CD4-positive, alpha-beta T cell (primary cell): Measurements from ENCODE around the gene PLEKHG4B. TPM values are rescaled to one million over a fixed set of nuclear protein-coding genes. Genes with fewer than 3 reads are reported as not detected.
"Not testable (repeated sequence)": the region's sequence is repeated elsewhere in the genome, so short reads cannot be mapped to it uniquely, and the experiment has no call there.

Experiments used
- ATAC-seq: fragments of 200-7000 bp; cut with Tn5 transposase; one replicate; pipeline ENCODE4 v1.10.0; 2022; ENCODE audit warnings: mild to moderate bottlenecking; ENCODE audit not compliant: poor library complexity
- CTCF ChIA-PET: fragments of 350-600 bp; sonication (Branson Sonifier 250); formaldehyde crosslinking; loops from one replicate; lab custom pipeline; 2021; ENCODE audit warnings: antibody characterized with exemption, inconsistent platforms; lab: Charles Lee
- POLR2A ChIA-PET: fragments of 350-600 bp; sonication (Branson Sonifier 250); formaldehyde crosslinking; loops from one replicate; lab custom pipeline; 2021; ENCODE audit warnings: antibody characterized with exemption, inconsistent platforms; lab: Charles Lee
- DNase-seq, 14 experiments: peaks; one replicate each; pipeline ENCODE4 v3.0.0-alpha.2; 2013 to 2020; ENCODE audit warnings: mixed read lengths in 2 of 14
- H3K27ac ChIP-seq, 2 donors: one replicate each; pipeline versions ENCODE4 v1.5.1 to v1.7.0; 2013; ENCODE audit warnings: low read length in 2 of 2, low read depth in 1 of 2, mild to moderate bottlenecking in 1 of 2
- H3K27me3 ChIP-seq, 2 experiments: 1 replicate in 1 of 2; 2 replicates in 1 of 2; pipeline versions ENCODE4 v1.6.1 to v1.7.0; 2013; ENCODE audit warnings: low read length in 2 of 2, control low read depth in 1 of 2, mild to moderate bottlenecking in 1 of 2, moderate library complexity in 1 of 2; ENCODE audit not compliant: insufficient read depth in 2 of 2, control insufficient read depth in 1 of 2
- H3K36me3 ChIP-seq: one replicate; pipeline ENCODE4 v1.6.1; 2013; ENCODE audit warnings: low read length, control low read depth; ENCODE audit not compliant: insufficient read depth
- H3K4me1 ChIP-seq: one replicate; pipeline ENCODE4 v1.6.1; 2013; ENCODE audit warnings: low read length, control low read depth; ENCODE audit not compliant: insufficient read depth
- H3K4me3 ChIP-seq: one replicate; pipeline ENCODE4 v1.5.1; 2013; ENCODE audit warnings: mild to moderate bottlenecking, low read length, moderate library complexity
- H3K9me3 ChIP-seq, 2 experiments: 1 replicate in 1 of 2; 2 replicates in 1 of 2; pipeline versions ENCODE4 v1.6.1 to v1.7.0; 2013; ENCODE audit warnings: low read length in 2 of 2, mild to moderate bottlenecking in 2 of 2, control low read depth in 1 of 2, moderate library complexity in 1 of 2; ENCODE audit not compliant: control insufficient read depth in 1 of 2, insufficient read depth in 1 of 2
- H3K27ac Mint-ChIP-seq: one replicate; pipeline ENCODE4 v1.8.0; 2020; ENCODE audit warnings: mixed read lengths
- H3K27me3 Mint-ChIP-seq: one replicate; pipeline ENCODE4 v1.8.0; 2021; ENCODE audit warnings: mixed read lengths
- H3K36me3 Mint-ChIP-seq: one replicate; pipeline ENCODE4 v1.8.0; 2021; ENCODE audit warnings: low read depth, mixed read lengths
- H3K4me1 Mint-ChIP-seq: one replicate; pipeline ENCODE4 v1.8.0; 2021; ENCODE audit warnings: low read depth, mixed read lengths
- H3K4me3 Mint-ChIP-seq: one replicate; pipeline ENCODE4 v1.8.0; 2020; ENCODE audit warnings: mild to moderate bottlenecking, mixed read lengths
- H3K9me3 Mint-ChIP-seq: one replicate; pipeline ENCODE4 v1.8.0; 2020; ENCODE audit warnings: mixed read lengths
- intact Hi-C, 2 experiments: fragments of 100-400 bp; cut with DNase I in 1 of 2; cut with micrococcal nuclease in 1 of 2; formaldehyde crosslinking; loops; one replicate each; pipeline versions ENCODE4 v1.15.1 to v1.9.0; 2023 to 2025; cut with DNase I, micrococcal nuclease
- total RNA-seq, 174 experiments: library from RNA in 2 of 174; stranded (reverse) in 2 of 174; gene quantifications; one replicate each; pipeline ENCODE4 v1.2.3 and lab custom pipeline; 2021 to 2026
- TF ChIP-seq, protein P1 (sequence below): fragments of 200-600 bp; IDR thresholded peaks from one replicate; pipeline ENCODE4 v1.8.0; 2022; ENCODE audit warnings: antibody characterized with exemption, mild to moderate bottlenecking

The PLEKHG4B gene
- total RNA-seq, 2 experiments from 2014 or later = 0.17 to 0.36 TPM

DNA sequence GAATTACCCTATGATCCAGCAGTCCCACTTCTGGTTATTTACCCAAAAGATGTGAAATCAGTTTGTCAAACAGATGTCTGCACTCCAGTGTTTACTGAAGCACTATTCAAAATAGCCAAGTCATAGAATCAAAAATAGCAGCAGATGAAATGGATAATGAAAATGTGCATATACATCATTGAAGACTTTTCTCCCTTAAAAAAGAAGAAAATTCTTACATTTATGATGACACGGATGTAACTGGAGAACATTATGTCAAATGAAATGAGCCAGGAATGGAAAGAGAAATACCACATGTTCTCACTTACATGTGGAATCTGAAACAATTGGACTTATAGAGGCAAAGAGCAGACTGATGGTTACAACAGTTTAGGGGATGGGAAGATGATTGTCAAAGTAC is 21.5 kb upstream of the PLEKHG4B start:
- Mint-ChIP-seq H3K27ac (no peak overlapping the region), H3K4me1 (no peaks in the 10 kb centered on the region)
- no peak overlapping the region for H3K4me3 ChIP-seq

DNA sequence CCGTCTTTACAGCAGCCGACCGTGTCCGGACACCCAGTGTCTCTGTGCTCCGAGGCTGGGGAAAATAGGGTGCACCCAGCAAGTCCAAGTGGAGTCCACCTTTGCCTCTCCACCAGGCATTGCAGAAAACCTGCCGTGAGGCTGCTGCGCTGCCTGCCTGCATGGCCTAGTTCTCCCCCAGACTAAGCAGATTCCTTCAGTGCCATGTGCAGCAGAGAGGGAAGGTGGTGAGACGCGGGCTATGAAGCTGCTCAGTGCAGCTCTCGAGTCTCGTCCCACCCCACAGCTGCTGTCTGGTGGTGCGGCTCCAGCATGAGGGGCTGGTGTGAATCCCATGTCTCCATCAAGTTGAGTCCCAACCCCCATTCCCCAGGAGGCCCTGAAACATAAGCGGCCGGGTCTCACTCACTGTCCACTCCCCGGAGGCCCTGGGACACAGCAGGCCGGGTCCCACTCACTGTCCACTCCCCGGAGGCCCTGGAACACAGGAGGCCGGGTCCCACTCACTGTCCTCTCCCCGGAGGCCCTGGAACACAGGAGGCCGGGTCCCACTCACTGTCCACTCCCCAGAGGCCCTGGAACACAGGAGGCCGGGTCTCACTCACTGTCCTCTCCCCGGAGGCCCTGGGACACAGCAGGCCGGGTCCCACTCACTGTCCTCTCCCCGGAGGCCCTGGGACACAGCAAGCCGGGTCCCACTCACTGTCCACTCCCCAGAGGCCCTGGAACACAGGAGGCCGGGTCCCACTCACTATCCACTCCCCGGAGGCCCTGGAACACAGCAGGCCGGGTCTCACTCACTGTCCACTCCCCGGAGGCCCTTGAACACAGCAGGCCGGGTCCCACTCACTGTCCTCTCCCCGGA is 19.4 kb upstream of the PLEKHG4B start:
- H3K4me1 ChIP-seq, H3K27me3 ChIP-seq, DNase-seq, H3K27ac Mint-ChIP-seq, H3K9me3 ChIP-seq, POLR2A ChIA-PET, H3K36me3 ChIP-seq, H3K27ac ChIP-seq, H3K9me3 Mint-ChIP-seq, CTCF ChIA-PET, intact Hi-C loops, H3K36me3 Mint-ChIP-seq, ATAC-seq, H3K4me1 Mint-ChIP-seq, H3K4me3 Mint-ChIP-seq, H3K4me3 ChIP-seq: not testable (repeated sequence)
- peaks cover 25% of the 10 kb centered on the region for H3K27me3 Mint-ChIP-seq

More for the DNA sequence above, 21.5 kb upstream of the PLEKHG4B start:
- H3K4me3 Mint-ChIP-seq = no peak overlapping the region
- Histone ChIP-seq H3K4me1 (no peaks in the 10 kb centered on the region), H3K9me3 (peaks cover 0 to 6% of the 10 kb centered on the region in 2 experiments), H3K27me3 (peaks cover 0 to 10% of the 10 kb centered on the region in 2 experiments), H3K36me3 (no peaks in the 10 kb centered on the region), H3K27ac (no peak overlapping the region)
- DNase-seq (no peak), ATAC-seq (no peak)
- H3K36me3 Mint-ChIP-seq = no peaks in the 10 kb centered on the region
- intact Hi-C loops = no loop called here
- TF ChIP-seq, protein P1, sequence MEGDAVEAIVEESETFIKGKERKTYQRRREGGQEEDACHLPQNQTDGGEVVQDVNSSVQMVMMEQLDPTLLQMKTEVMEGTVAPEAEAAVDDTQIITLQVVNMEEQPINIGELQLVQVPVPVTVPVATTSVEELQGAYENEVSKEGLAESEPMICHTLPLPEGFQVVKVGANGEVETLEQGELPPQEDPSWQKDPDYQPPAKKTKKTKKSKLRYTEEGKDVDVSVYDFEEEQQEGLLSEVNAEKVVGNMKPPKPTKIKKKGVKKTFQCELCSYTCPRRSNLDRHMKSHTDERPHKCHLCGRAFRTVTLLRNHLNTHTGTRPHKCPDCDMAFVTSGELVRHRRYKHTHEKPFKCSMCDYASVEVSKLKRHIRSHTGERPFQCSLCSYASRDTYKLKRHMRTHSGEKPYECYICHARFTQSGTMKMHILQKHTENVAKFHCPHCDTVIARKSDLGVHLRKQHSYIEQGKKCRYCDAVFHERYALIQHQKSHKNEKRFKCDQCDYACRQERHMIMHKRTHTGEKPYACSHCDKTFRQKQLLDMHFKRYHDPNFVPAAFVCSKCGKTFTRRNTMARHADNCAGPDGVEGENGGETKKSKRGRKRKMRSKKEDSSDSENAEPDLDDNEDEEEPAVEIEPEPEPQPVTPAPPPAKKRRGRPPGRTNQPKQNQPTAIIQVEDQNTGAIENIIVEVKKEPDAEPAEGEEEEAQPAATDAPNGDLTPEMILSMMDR = no peak
- H3K27me3 Mint-ChIP-seq = peaks cover 33% of the 10 kb centered on the region
- CTCF ChIA-PET = no interaction called here
- POLR2A ChIA-PET = no interaction called here
- no peaks in the 10 kb centered on the region for H3K9me3 Mint-ChIP-seq

DNA sequence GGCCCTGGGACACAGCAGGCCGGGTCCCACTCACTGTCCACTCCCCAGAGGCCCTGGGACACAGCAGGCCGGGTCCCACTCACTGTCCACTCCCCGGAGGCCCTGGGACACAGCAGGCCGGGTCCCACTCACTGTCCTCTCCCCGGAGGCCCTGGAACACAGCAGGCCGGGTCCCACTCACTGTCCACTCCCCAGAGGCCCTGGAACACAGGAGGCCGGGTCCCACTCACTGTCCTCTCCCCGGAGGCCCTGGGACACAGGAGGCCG is 18.9 kb upstream of the PLEKHG4B start:
- H3K36me3 Mint-ChIP-seq, H3K4me3 Mint-ChIP-seq, CTCF ChIA-PET, ATAC-seq, DNase-seq, H3K27ac ChIP-seq, H3K4me3 ChIP-seq, POLR2A ChIA-PET, intact Hi-C loops, H3K27ac Mint-ChIP-seq, H3K9me3 ChIP-seq, H3K27me3 ChIP-seq, H3K4me1 Mint-ChIP-seq, H3K36me3 ChIP-seq, H3K9me3 Mint-ChIP-seq, H3K4me1 ChIP-seq: not testable (repeated sequence)
- peaks cover 20% of the 10 kb centered on the region for H3K27me3 Mint-ChIP-seq

DNA sequence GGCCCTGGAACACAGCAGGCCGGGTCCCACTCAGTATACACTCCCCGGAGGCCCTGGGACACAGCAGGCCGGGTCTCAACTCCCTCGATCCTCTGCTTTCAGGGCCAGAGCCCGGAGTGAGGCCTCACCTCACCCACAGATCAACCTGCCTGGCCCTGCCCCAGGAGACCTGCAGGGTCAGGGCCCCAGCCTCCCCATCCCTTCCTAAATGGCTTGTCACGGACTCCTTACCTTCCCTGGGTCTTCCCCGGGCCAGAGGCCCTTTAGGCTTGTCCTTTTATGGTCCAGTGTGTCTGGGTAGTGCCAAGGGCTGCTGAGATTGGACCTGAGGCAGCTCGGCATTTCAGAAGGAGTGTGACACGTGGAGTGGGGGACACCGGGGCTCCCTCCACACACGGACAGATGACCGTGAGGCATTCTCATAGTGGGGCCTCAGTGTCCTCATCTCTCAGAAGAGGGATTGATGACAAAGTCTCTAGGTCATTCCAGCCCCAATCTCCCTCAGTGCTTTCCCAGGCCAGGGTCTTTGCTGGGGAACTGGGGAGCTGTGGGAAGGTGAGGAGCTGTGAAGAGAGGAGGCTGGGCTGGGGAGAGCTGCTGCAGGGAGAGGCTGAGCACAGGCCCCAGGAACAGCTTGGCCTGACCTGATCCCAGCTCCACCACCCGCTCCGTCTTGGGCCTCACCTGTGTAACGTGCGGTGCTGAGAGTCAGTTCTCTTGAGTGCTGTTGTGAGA is 18.0 kb upstream of the PLEKHG4B start:
- H3K4me3 Mint-ChIP-seq = no peak overlapping the region
- intact Hi-C loops = no loop called here
- H3K4me1 ChIP-seq = no peaks in the 10 kb centered on the region
- no peaks in the 10 kb centered on the region for H3K9me3 ChIP-seq
- H3K4me1 Mint-ChIP-seq = no peaks in the 10 kb centered on the region
- H3K27ac Mint-ChIP-seq = no peak overlapping the region
- H3K27me3 Mint-ChIP-seq = peaks cover 17% of the 10 kb centered on the region
- TF ChIP-seq, protein P1 = no peak
- no peak overlapping the region for H3K4me3 ChIP-seq
- DNase-seq (no peak), ATAC-seq (no peak)
- CTCF ChIA-PET = no interaction called here
- H3K36me3 Mint-ChIP-seq = no peaks in the 10 kb centered on the region
- H3K9me3 Mint-ChIP-seq = no peaks in the 10 kb centered on the region
- peaks cover 0 to 5% of the 10 kb centered on the region in 2 experiments for H3K27me3 ChIP-seq
- POLR2A ChIA-PET = no interaction called here
- H3K27ac ChIP-seq = no peak overlapping the region
- no peaks in the 10 kb centered on the region for H3K36me3 ChIP-seq
